GM12878 (cell line): ENCODE data around the gene AIP. TPM values are rescaled to one million over a fixed set of nuclear protein-coding genes. Genes with fewer than 3 reads are reported as not detected.

Experiments used
- ATAC-seq: fragments of 200-7000 bp; cut with Tn5 transposase; 3 replicates; pipeline ENCODE4 v1.9.1; 2020; ENCODE audit warnings: mild to moderate bottlenecking, moderate library complexity
- BruUV-seq: library from RNA; stranded (reverse); fragments of 400-500 nt; replicated peaks from 2 replicates; lab custom pipeline; 2021; lab: Mats Ljungman, UMichigan
- CTCF ChIA-PET: fragments of 300-600 bp; sonication (Branson Sonifier 250); formaldehyde crosslinking; extraction: SDS; loops from one replicate; lab custom pipeline; 2021; ENCODE audit warnings: inconsistent platforms; lab: Yijun Ruan, JAX
- POLR2A ChIA-PET: fragments of 350-600 bp; formaldehyde crosslinking; extraction: SDS; loops from one replicate; lab custom pipeline; 2021; ENCODE audit warnings: inconsistent platforms; lab: Charles Lee
- RAD21 ChIA-PET: fragments of 300-600 bp; sonication (Branson Sonifier 250); formaldehyde crosslinking; loops from one replicate; lab custom pipeline; 2023; ENCODE audit warnings: antibody characterized with exemption; ENCODE audit not compliant: unreplicated experiment; lab: Charles Lee
- SMC1A ChIA-PET: fragments of 300-600 bp; sonication (Branson Sonifier 250); formaldehyde crosslinking; loops from one replicate; lab custom pipeline; 2023; ENCODE audit not compliant: unreplicated experiment, uncharacterized antibody; lab: Charles Lee
- DNase-seq: peaks from one replicate; pipeline ENCODE4 v3.0.0-alpha.2; 2011; ENCODE audit warnings: low read depth, low spot score
- FAIRE-seq: peaks from 3 replicates; lab custom pipeline; 2011; peaks lifted over from hg19 to GRCh38; lab: Jason Lieb, UNC
- H2AFZ ChIP-seq: 2 replicates; pipeline ENCODE4 v1.6.0; 2011; ENCODE audit warnings: low read depth, low read length, control low read depth; ENCODE audit not compliant: control insufficient read depth
- H3K27ac ChIP-seq: 2 replicates; pipeline ENCODE4 v1.5.1; 2011; ENCODE audit warnings: control low read depth; ENCODE audit not compliant: control insufficient read depth, insufficient read depth
- H3K27me3 ChIP-seq, 2 experiments: replicated peaks in 1 of 2; 2 replicates each; pipeline versions ENCODE4 v1.6.0 to v1.6.1; 2011; ENCODE audit warnings: low read length in 1 of 2; ENCODE audit not compliant: control insufficient read depth in 2 of 2, insufficient read depth in 2 of 2
- H3K36me3 ChIP-seq, 2 experiments: 2 replicates each; pipeline ENCODE4 v1.5.1; 2011; ENCODE audit warnings: low read length in 1 of 2; ENCODE audit not compliant: control insufficient read depth in 2 of 2, insufficient read depth in 2 of 2
- H3K4me1 ChIP-seq: 2 replicates; pipeline ENCODE4 v1.6.1; 2011; ENCODE audit warnings: mild to moderate bottlenecking, low read length, moderate library complexity, mixed read lengths; ENCODE audit not compliant: control insufficient read depth, insufficient read depth
- H3K4me2 ChIP-seq: 2 replicates; pipeline ENCODE4 v1.6.0; 2011; ENCODE audit warnings: control low read depth; ENCODE audit not compliant: control insufficient read depth, insufficient read depth
- H3K4me3 ChIP-seq: fragments of 200-600 bp; sonication (generic); 2 replicates; pipeline ENCODE4 v1.5.1; 2016
- H3K79me2 ChIP-seq: 2 replicates; pipeline ENCODE4 v1.6.0; 2011; ENCODE audit warnings: low read length; ENCODE audit not compliant: control insufficient read depth, insufficient read depth
- H3K9ac ChIP-seq: 2 replicates; pipeline ENCODE4 v1.8.0; 2011; ENCODE audit warnings: low read length, control low read depth, mixed read lengths; ENCODE audit not compliant: control insufficient read depth, insufficient read depth
- H3K9me3 ChIP-seq: replicated peaks from 3 replicates; pipeline ENCODE4 v1.5.1; 2011; ENCODE audit warnings: mild to moderate bottlenecking, low read length; ENCODE audit not compliant: control insufficient read depth, insufficient read depth
- H4K20me1 ChIP-seq: 2 replicates; pipeline ENCODE4 v1.6.0; 2011; ENCODE audit not compliant: control insufficient read depth, insufficient read depth
- EED ChIP-seq: sonication (generic); IDR thresholded peaks from 2 replicates; pipeline ENCODE4 v1.6.1; 2016; ENCODE audit warnings: antibody characterized with exemption, low read depth
- FOXM1 ChIP-seq: IDR thresholded peaks from 2 replicates; pipeline ENCODE4 v1.6.1; 2012; ENCODE audit warnings: low read depth, mild to moderate bottlenecking, inconsistent platforms, low read length, moderate library complexity
- SIN3A ChIP-seq: IDR thresholded peaks from 2 replicates; pipeline ENCODE4 v1.6.1; 2012; ENCODE audit warnings: low read depth, low read length, improper control_type of control experiment
- SMAD1 ChIP-seq: fragments of 450-650 bp; IDR thresholded peaks from 2 replicates; pipeline ENCODE4 v1.6.1; 2018; ENCODE audit warnings: mild to moderate bottlenecking, low read depth; ENCODE audit not compliant: partially characterized antibody
- SUPT20H ChIP-seq: IDR thresholded peaks from 2 replicates; pipeline ENCODE4 v1.6.1; 2011; ENCODE audit warnings: low read depth, mild to moderate bottlenecking, low read length, moderate library complexity, borderline replicate concordance; ENCODE audit not compliant: control insufficient read depth
- TCF12 ChIP-seq: IDR thresholded peaks from 2 replicates; pipeline ENCODE4 v1.6.1; 2011; ENCODE audit warnings: low read depth, mild to moderate bottlenecking, low read length
- TCF3 ChIP-seq: IDR thresholded peaks from 2 replicates; pipeline ENCODE4 v1.6.1; 2012; ENCODE audit warnings: low read depth, mild to moderate bottlenecking, low read length, borderline replicate concordance; ENCODE audit not compliant: insufficient read depth
- WGBS: methylation state at CpG from one replicate; pipeline ENCODE4 v1.1.6; 2016; ENCODE audit warnings: low lambda C conversion rate; ENCODE audit not compliant: insufficient replicate concordance, insufficient coverage; ENCODE audit errors: missing lambda C conversion rate; 5-methylcytosine and 5-hydroxymethylcytosine counted together
- in situ Hi-C: fragments of 300-500 bp; cut with MboI; formaldehyde crosslinking; loops from 9 replicates; pipeline ENCODE4 v1.14.3; 2018; ENCODE audit warnings: mixed read lengths
- intact Hi-C: fragments of 100-400 bp; cut with micrococcal nuclease; formaldehyde crosslinking; loops from one replicate; pipeline ENCODE4 v1.14.2; 2022; ENCODE audit not compliant: unreplicated experiment
- polyA plus RNA-seq, 11 experiments: library from polyadenylated mRNA; depleted of rRNA in 4 of 11; unstranded in 6 of 11; stranded (reverse) in 5 of 11; fragments of >200 nt; fragmentation: Nextera tagmentation in 4 of 11; fragmentation: Illumina TruSeq in 1 of 11; extraction: Ambion mirVana in 4 of 11; extraction: Trizol in 1 of 11; gene quantifications; 1 replicate in 1 of 11; 2 replicates in 10 of 11; pipeline versions ENCODE4 v1.2.1 to v1.2.3, GENCODE V29; 2011 to 2016; ENCODE audit warnings: inconsistent platforms in 2 of 11, missing spikeins in 2 of 11, low read depth in 1 of 11
- total RNA-seq, 4 experiments: library from RNA; depleted of rRNA in 3 of 4; stranded (reverse); fragments of >200 nt in 3 of 4; fragmentation: Illumina TruSeq in 1 of 4; extraction: Trizol in 1 of 4; gene quantifications; 2 replicates each; pipeline versions ENCODE4 v1.2.1 to v1.2.3, GENCODE V29; 2013 to 2021
- TF ChIP-seq, protein P1 (sequence below): fragments of 450-650 bp; IDR thresholded peaks from 2 replicates; pipeline ENCODE4 v1.6.1; 2017; ENCODE audit warnings: low read depth, mild to moderate bottlenecking, moderate library complexity
- TF ChIP-seq, protein P2 (sequence below): fragments of 450-650 bp; formaldehyde crosslinking; IDR thresholded peaks from 2 replicates; pipeline ENCODE4 v1.5.0; 2022; ENCODE audit warnings: mild to moderate bottlenecking, missing genetic modification characterization
- TF ChIP-seq, protein P3 (sequence below): IDR thresholded peaks from 2 replicates; pipeline ENCODE4 v1.6.1; 2012; ENCODE audit warnings: low read depth, low read length, improper control_type of control experiment
- TF ChIP-seq, protein P4 (sequence below): fragments of 450-650 bp; conservative IDR thresholded peaks from 2 replicates; pipeline ENCODE4 v1.6.1; 2017; ENCODE audit warnings: mild to moderate bottlenecking, moderate library complexity

The AIP gene
- total and polyA plus RNA-seq, 10 of the 15 experiments (the other 5 are each of a cell fraction or from before 2014, with no cell fraction given): 12.6 to 164 (median 104) TPM

DNA sequence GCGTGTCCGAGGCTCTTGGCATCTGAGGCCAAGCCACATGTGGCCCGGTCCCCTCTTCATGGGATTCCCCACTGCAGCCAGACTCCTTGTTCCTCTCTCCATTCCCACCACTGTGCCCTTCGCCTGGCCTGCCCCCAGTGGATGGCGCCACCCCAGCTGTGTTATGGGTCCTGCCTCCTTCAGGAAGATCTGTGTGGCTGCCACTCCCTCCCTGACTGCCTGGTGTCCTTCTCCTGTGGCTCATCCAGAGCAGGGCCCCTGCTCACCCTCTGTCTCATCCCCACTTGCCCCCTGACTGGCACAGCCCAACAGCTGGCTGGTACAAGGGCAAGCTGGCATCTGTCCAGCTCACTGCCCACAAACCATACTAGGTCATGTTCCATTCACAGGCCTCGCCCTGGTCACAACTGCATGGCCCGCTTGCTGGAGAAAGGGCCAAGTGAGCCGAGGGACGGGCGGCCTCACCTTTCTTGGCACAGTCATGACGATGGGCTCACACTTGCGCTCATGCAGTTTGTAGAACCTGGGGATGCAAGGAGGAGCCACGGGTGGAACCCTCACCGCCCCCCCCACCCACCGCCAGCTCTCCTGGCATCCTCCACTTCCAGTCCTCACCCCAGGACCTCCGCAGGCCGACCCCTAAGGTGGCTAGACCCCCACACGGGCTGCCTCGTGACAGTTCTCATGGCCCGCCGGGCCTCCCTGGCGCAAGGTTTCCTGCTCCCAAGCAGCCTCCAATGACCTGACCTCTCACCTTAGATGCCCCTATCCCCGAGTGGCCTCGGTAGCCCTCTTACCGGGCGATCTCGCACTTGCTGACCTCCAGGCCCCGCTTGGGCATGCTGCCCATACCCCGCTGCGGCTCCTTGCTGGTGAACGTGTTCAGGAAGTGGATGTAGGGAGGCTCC is 43.3 kb upstream of the AIP start:
- ChIA-PET SMC1A (interaction anchor here (1.8 to 4.2 kb wide), 6 partner anchors 12 to 46 kb away, joined by 10 to 46 read pairs (median 26); partner anchors contain the start of genes AIP, PPP1CA, RPS6KB2 and TBC1D10C), RAD21 (interaction anchor here (0.9 to 7.2 kb wide), 7 partner anchors 20 to 86 kb away, joined by 3 to 112 read pairs (median 6); partner anchors contain the start of genes AIP, CLCF1, POLD4 and PPP1CA), CTCF (interaction anchor here (0.7 to 4.3 kb wide), 9 partner anchors 12 to 135 kb away, joined by 3 to 53 read pairs (median 3); partner anchors contain the start of genes PPP1CA, TBC1D10C and TMEM134), POLR2A (interaction anchor here (0.7 to 4.7 kb wide), 10 partner anchors 11 to 59 kb away, joined by 3 to 95 read pairs (median 15); partner anchors contain the start of genes PPP1CA, RPS6KB2, TBC1D10C and TMEM134)
- intact Hi-C loops (loop anchor here (5.0 kb wide), 1 partner anchor 37 kb away; the partner anchor contains the start of genes PPP1CA and TBC1D10C), in situ Hi-C loops (no loop called here)
- H3K9me3 ChIP-seq: no peaks in the 10 kb centered on the region
- H3K79me2 ChIP-seq: peaks cover 47% of the 10 kb centered on the region
- peak overlapping the region; percentile 99 for H3K9ac ChIP-seq
- FAIRE-seq (peak; percentile 71), DNase-seq (no peak), ATAC-seq (no peak)
- peak overlapping the region; percentile 99 for H3K27ac ChIP-seq
- H3K36me3 ChIP-seq: peaks cover 0 to 14% of the 10 kb centered on the region in 2 experiments; a peak in 3 of 4 replicates
- peak overlapping the region; percentile 86 for H3K4me2 ChIP-seq
- H4K20me1 ChIP-seq: no peaks in the 10 kb centered on the region
- H2AFZ ChIP-seq: no peak overlapping the region
- peaks cover 29% of the 10 kb centered on the region for H3K4me1 ChIP-seq
- H3K4me3 ChIP-seq: peak overlapping the region; percentile 90
- 61% methylated on average over 31 of the region's 31 CpGs for WGBS
- no peaks in the 10 kb centered on the region for H3K27me3 ChIP-seq
- BruUV-seq: no TSS peak
- TF ChIP-seq SMAD1 (no peak), TCF3 (no peak), SIN3A (no peak), TCF12 (no peak), EED (peak; percentile 42), FOXM1 (no peak), SUPT20H (no peak)
- TF ChIP-seq, protein P1, sequence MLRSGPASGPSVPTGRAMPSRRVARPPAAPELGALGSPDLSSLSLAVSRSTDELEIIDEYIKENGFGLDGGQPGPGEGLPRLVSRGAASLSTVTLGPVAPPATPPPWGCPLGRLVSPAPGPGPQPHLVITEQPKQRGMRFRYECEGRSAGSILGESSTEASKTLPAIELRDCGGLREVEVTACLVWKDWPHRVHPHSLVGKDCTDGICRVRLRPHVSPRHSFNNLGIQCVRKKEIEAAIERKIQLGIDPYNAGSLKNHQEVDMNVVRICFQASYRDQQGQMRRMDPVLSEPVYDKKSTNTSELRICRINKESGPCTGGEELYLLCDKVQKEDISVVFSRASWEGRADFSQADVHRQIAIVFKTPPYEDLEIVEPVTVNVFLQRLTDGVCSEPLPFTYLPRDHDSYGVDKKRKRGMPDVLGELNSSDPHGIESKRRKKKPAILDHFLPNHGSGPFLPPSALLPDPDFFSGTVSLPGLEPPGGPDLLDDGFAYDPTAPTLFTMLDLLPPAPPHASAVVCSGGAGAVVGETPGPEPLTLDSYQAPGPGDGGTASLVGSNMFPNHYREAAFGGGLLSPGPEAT: 0 out of 2 replicates have a peak, but pooled peaks have one; percentile 18
- TF ChIP-seq, protein P2, sequence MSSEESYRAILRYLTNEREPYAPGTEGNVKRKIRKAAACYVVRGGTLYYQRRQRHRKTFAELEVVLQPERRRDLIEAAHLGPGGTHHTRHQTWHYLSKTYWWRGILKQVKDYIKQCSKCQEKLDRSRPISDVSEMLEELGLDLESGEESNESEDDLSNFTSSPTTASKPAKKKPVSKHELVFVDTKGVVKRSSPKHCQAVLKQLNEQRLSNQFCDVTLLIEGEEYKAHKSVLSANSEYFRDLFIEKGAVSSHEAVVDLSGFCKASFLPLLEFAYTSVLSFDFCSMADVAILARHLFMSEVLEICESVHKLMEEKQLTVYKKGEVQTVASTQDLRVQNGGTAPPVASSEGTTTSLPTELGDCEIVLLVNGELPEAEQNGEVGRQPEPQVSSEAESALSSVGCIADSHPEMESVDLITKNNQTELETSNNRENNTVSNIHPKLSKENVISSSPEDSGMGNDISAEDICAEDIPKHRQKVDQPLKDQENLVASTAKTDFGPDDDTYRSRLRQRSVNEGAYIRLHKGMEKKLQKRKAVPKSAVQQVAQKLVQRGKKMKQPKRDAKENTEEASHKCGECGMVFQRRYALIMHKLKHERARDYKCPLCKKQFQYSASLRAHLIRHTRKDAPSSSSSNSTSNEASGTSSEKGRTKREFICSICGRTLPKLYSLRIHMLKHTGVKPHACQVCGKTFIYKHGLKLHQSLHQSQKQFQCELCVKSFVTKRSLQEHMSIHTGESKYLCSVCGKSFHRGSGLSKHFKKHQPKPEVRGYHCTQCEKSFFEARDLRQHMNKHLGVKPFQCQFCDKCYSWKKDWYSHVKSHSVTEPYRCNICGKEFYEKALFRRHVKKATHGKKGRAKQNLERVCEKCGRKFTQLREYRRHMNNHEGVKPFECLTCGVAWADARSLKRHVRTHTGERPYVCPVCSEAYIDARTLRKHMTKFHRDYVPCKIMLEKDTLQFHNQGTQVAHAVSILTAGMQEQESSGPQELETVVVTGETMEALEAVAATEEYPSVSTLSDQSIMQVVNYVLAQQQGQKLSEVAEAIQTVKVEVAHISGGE: no peak
- TF ChIP-seq, protein P3, sequence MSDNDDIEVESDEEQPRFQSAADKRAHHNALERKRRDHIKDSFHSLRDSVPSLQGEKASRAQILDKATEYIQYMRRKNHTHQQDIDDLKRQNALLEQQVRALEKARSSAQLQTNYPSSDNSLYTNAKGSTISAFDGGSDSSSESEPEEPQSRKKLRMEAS: no peak
- TF ChIP-seq, protein P4, sequence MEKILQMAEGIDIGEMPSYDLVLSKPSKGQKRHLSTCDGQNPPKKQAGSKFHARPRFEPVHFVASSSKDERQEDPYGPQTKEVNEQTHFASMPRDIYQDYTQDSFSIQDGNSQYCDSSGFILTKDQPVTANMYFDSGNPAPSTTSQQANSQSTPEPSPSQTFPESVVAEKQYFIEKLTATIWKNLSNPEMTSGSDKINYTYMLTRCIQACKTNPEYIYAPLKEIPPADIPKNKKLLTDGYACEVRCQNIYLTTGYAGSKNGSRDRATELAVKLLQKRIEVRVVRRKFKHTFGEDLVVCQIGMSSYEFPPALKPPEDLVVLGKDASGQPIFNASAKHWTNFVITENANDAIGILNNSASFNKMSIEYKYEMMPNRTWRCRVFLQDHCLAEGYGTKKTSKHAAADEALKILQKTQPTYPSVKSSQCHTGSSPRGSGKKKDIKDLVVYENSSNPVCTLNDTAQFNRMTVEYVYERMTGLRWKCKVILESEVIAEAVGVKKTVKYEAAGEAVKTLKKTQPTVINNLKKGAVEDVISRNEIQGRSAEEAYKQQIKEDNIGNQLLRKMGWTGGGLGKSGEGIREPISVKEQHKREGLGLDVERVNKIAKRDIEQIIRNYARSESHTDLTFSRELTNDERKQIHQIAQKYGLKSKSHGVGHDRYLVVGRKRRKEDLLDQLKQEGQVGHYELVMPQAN: no peak
